ENCODE measurements around the gene SIMC1. TPM values are rescaled to one million over a fixed set of nuclear protein-coding genes. Genes with fewer than 3 reads are reported as not detected.

The SIMC1 gene
- total and polyA plus RNA-seq, 7 donors: 6.8 to 26.0 (median 8.2) TPM

DNA sequence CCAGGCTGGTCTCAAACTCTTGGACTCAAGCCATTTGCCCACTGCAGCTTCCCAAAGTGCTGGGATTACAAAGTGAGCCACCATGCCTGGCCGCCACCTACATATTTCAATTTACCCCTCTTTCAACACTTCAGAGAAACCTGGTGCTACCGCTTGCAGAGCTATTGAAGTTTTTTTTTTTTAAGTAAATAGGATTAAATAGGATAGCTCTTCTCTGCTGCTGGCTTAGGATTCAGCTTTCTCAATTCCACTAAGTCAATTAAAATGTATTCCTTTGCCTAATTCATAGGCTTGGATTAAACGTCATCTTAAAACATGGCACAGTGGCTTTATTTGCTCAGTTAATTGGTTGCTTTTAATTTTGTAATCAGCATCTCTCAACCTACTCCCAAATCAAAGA, 82.4 kb downstream of the SIMC1 start:
- H3K4me1 ChIP-seq: no peaks in the 10 kb centered on the region
- H3K27ac ChIP-seq: no peak overlapping the region
- 96% methylated on average over 3 of the region's 3 CpGs for WGBS, 2 donors
- no peak for DNase-seq
- no peak overlapping the region for H3K4me3 ChIP-seq
- H3K27me3 ChIP-seq: no peaks in the 10 kb centered on the region
- intact Hi-C loops (cut with DNase I): no loop called here
- H3K9me3 ChIP-seq: no peaks in the 10 kb centered on the region
- TF ChIP-seq POLR2A (IDR thresholded peaks at IDR 0.05) (no peak), EP300 (IDR thresholded peaks at IDR 0.05) (no peak), CTCF (IDR thresholded peaks at IDR 0.05) (no peak), POLR2AphosphoS5 (IDR thresholded peaks at IDR 0.05) (no peak)
- peaks cover 0 to 62% (median 11%) of the 10 kb centered on the region in 4 donors for H3K36me3 ChIP-seq

DNA sequence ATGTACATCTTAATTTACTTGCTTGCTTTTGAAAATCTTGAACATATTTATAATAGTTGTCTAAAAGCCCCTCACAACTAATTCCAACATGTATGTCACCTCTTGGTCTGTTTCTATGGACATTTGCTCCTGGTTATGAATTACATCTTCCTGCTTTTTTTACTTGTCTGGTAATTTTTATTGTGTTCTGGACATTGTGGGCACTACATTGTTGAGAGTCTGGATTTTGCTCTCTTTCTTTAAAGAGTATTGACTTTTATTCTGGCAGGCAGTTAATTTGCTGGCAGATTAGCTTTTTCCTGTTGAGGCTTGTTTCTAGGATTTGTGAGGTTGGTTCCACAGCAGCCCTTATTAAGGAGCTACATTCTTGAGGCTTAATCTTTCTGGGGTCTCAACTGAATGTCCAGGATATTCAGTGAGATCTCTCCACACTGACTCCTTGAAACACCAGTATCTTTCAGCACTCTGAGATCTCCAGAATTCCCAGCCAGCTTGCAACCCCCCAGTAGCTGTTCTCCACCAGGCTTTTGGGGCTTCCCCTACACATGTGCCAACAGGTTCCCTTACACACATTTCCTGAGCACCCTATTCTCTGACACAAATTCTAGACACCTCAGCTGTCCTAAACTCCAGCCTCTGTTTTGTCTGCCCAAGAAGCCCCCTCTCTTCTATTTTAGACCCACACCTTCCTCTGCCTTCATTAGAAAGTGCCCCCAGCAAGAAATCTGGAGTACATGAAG, 96.0 kb downstream of the SIMC1 start:
- H3K36me3 ChIP-seq: peaks cover 0 to 23% (median 7%) of the 10 kb centered on the region in 4 donors
- no peaks in the 10 kb centered on the region for H3K4me1 ChIP-seq
- TF ChIP-seq CTCF (IDR thresholded peaks at IDR 0.05) (no peak), POLR2A (IDR thresholded peaks at IDR 0.05) (no peak), EP300 (IDR thresholded peaks at IDR 0.05) (no peak)
- no peaks in the 10 kb centered on the region for H3K9me3 ChIP-seq
- H3K27me3 ChIP-seq: no peaks in the 10 kb centered on the region
- no peak overlapping the region for H3K4me3 ChIP-seq
- intact Hi-C loops (cut with DNase I): no loop called here
- H3K27ac ChIP-seq: no peak overlapping the region
- DNase-seq: no peak

GRCh38 chr5:176337913-176338312, 99.7 kb downstream of the SIMC1 start:
- H3K27me3 ChIP-seq: no peaks in the 10 kb centered on the region
- intact Hi-C loops (cut with DNase I): no loop called here
- TF ChIP-seq CTCF (IDR thresholded peaks at IDR 0.05) (no peak), POLR2A (IDR thresholded peaks at IDR 0.05) (no peak)
- no peak overlapping the region for H3K4me3 ChIP-seq
- H3K9me3 ChIP-seq: no peaks in the 10 kb centered on the region
- peaks cover 0 to 28% (median 7%) of the 10 kb centered on the region in 4 donors for H3K36me3 ChIP-seq
- 84 to 91% methylated on average over 1 of the region's 1 CpG for WGBS, 2 donors
- no peak overlapping the region for H3K27ac ChIP-seq
- H3K4me1 ChIP-seq: no peaks in the 10 kb centered on the region
- no peak for DNase-seq

DNA sequence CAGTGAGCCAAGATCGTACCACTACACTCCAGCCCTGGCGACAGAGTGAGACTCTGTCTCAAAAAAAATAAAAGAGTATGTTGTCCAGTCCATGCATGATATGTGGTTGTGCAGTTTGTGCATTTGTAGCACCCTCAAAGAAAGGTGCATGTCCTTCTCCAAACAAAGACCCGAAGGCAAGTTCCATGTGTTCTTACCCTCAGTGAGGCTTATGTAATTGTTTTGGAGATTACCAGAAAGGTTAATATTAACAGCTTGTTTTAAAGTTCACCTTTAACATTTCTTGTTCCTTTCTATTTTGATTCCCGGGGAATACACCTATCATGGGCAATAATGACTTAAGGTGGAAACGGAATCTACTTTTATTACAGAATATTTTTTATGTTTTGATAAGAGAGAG, 101.1 kb downstream of the SIMC1 start:
- Histone ChIP-seq H3K9me3 (no peaks in the 10 kb centered on the region), H3K27ac (no peak overlapping the region), H3K4me3 (no peak overlapping the region), H3K27me3 (no peaks in the 10 kb centered on the region), H3K4me1 (no peaks in the 10 kb centered on the region), H3K36me3 (peaks cover 0 to 30% (median 7%) of the 10 kb centered on the region in 4 donors)
- 81 to 92% methylated on average over 5 of the region's 5 CpGs for WGBS, 2 donors
- no peak for DNase-seq
- TF ChIP-seq EP300 (IDR thresholded peaks at IDR 0.05) (no peak), POLR2A (IDR thresholded peaks at IDR 0.05) (no peak), POLR2AphosphoS5 (IDR thresholded peaks at IDR 0.05) (no peak), CTCF (IDR thresholded peaks at IDR 0.05) (no peak)
- intact Hi-C loops (cut with DNase I): no loop called here
